ENCODE measurements around the gene FAM217A. TPM values are rescaled to one million over a fixed set of nuclear protein-coding genes. Genes with fewer than 3 reads are reported as not detected.

FAM217A gene
- total and polyA plus RNA-seq, 3 donors from 2014 or later: 13.0 to 35.3 (median 30.6) TPM

GRCh38 chr6:4039348-4039747 is 39.6 kb downstream of the FAM217A start:
- no peak overlapping the region for H3K4me3 ChIP-seq
- no peaks in the 10 kb centered on the region for H3K9me3 ChIP-seq
- H3K4me1 ChIP-seq: no peaks in the 10 kb centered on the region
- intact Hi-C loops (cut with DNase I; ENCODE audit: low total_unique reads): no loop called here
- H3K27ac ChIP-seq: no peak overlapping the region
- no peak for TF ChIP-seq POLR2A (IDR thresholded peaks at IDR 0.05)
- no peak for TF ChIP-seq CTCF (IDR thresholded peaks at IDR 0.05)
- DNase-seq: no peak
- H3K27me3 ChIP-seq: no peaks in the 10 kb centered on the region
- 82 to 100% methylated on average over 1 of the region's 1 CpG for WGBS, 2 donors
- no peaks in the 10 kb centered on the region for H3K36me3 ChIP-seq (ENCODE audit: low read depth, missing control alignments)

GRCh38 chr6:4036581-4036980 is 42.4 kb downstream of the FAM217A start:
- DNase-seq: no peak
- TF ChIP-seq CTCF (IDR thresholded peaks at IDR 0.05) (no peak), POLR2A (IDR thresholded peaks at IDR 0.05) (no peak)
- 97 to 100% methylated on average over 3 to 5 of the region's 5 CpGs for WGBS, 2 donors
- Histone ChIP-seq H3K36me3 (ENCODE audit: low read depth, missing control alignments) (no peaks in the 10 kb centered on the region), H3K27me3 (no peaks in the 10 kb centered on the region), H3K4me1 (no peaks in the 10 kb centered on the region), H3K4me3 (no peak overlapping the region), H3K9me3 (no peaks in the 10 kb centered on the region), H3K27ac (no peak overlapping the region)
- intact Hi-C loops (cut with DNase I; ENCODE audit: low total_unique reads): no loop called here

GRCh38 chr6:4032475-4032874 is 46.5 kb downstream of the FAM217A start:
- WGBS, 2 donors: 64 to 66% methylated on average over 9 of the region's 9 CpGs
- no peak for DNase-seq
- TF ChIP-seq CTCF (IDR thresholded peaks at IDR 0.05) (no peak), POLR2A (IDR thresholded peaks at IDR 0.05) (no peak)
- no peaks in the 10 kb centered on the region for H3K4me1 ChIP-seq
- intact Hi-C loops (cut with DNase I; ENCODE audit: low total_unique reads): no loop called here
- no peaks in the 10 kb centered on the region for H3K27me3 ChIP-seq
- H3K27ac ChIP-seq: no peak overlapping the region
- H3K4me3 ChIP-seq: no peak overlapping the region
- H3K36me3 ChIP-seq (ENCODE audit: low read depth, missing control alignments): no peaks in the 10 kb centered on the region
- H3K9me3 ChIP-seq: no peaks in the 10 kb centered on the region

- no peaks in the 10 kb centered on the region for H3K4me1 ChIP-seq
- WGBS, 2 donors: 89 to 93% methylated on average over 1 of the region's 1 CpG
Observed at GRCh38 chr6:4031442-4031841, 47.5 kb downstream of the FAM217A start.

More at GRCh38 chr6:4031442-4031841, 47.5 kb downstream of the FAM217A start:
- Histone ChIP-seq H3K9me3 (no peaks in the 10 kb centered on the region), H3K27me3 (no peaks in the 10 kb centered on the region), H3K36me3 (ENCODE audit: low read depth, missing control alignments) (no peaks in the 10 kb centered on the region), H3K4me3 (no peak overlapping the region), H3K27ac (no peak overlapping the region)
- TF ChIP-seq POLR2A (IDR thresholded peaks at IDR 0.05): no peak
- TF ChIP-seq CTCF (IDR thresholded peaks at IDR 0.05): no peak
- no peak for DNase-seq
- intact Hi-C loops (cut with DNase I; ENCODE audit: low total_unique reads): no loop called here

All from testis (tissue), 3 donors.